GM10248 (cell line): ENCODE measurements around the gene GPR158.

Source experiments
- CTCF ChIA-PET: fragments of 300-600 bp; sonication (Branson Sonifier 250); formaldehyde crosslinking; extraction: SDS; loops from one replicate; lab custom pipeline; 2021; ENCODE audit warnings: antibody characterized with exemption; lab: Yijun Ruan, JAX
- POLR2A ChIA-PET: fragments of 350-650 bp; sonication (Branson Sonifier 250); formaldehyde crosslinking; extraction: SDS; loops from one replicate; lab custom pipeline; 2020; ENCODE audit warnings: antibody characterized with exemption; lab: Yijun Ruan, JAX
- DNase-seq: peaks from one replicate; pipeline ENCODE4 v3.0.0; 2012; ENCODE audit errors: extremely low spot score
- TF ChIP-seq, protein P1 (sequence below): IDR thresholded peaks from 2 replicates; pipeline ENCODE4 v1.5.1; 2012; ENCODE audit warnings: mild to moderate bottlenecking, low read depth; ENCODE audit errors: extremely low read depth, missing control alignments, control extremely low read depth

The GPR158 gene

DNA sequence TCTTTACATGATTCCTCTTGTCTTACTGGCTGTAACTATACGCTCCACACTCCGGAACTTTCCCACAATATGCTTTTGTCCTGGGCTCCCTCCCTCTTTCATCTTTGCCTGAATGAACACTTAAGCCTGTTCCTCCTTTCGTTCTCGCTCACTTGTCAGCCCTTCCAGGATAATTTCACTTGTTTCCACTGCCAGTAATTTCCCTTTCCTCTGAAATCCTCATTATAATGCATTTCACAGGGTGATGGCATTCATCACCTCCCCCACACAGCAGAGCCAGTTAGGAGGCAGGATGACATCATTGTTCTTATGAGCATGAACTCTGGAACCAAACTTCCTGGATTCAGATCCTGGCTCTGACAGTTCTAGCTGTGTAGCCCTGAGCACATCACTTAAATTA is 372.6 kb downstream of the GPR158 start:
- TF ChIP-seq, protein P1, sequence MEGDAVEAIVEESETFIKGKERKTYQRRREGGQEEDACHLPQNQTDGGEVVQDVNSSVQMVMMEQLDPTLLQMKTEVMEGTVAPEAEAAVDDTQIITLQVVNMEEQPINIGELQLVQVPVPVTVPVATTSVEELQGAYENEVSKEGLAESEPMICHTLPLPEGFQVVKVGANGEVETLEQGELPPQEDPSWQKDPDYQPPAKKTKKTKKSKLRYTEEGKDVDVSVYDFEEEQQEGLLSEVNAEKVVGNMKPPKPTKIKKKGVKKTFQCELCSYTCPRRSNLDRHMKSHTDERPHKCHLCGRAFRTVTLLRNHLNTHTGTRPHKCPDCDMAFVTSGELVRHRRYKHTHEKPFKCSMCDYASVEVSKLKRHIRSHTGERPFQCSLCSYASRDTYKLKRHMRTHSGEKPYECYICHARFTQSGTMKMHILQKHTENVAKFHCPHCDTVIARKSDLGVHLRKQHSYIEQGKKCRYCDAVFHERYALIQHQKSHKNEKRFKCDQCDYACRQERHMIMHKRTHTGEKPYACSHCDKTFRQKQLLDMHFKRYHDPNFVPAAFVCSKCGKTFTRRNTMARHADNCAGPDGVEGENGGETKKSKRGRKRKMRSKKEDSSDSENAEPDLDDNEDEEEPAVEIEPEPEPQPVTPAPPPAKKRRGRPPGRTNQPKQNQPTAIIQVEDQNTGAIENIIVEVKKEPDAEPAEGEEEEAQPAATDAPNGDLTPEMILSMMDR: no peak
- POLR2A ChIA-PET: no interaction called here
- CTCF ChIA-PET: interaction anchor here (0.9 kb wide), 1 partner anchor 12 kb away, joined by 4 read pairs; no protein-coding TSS in a partner anchor
- DNase-seq: no peak

DNA sequence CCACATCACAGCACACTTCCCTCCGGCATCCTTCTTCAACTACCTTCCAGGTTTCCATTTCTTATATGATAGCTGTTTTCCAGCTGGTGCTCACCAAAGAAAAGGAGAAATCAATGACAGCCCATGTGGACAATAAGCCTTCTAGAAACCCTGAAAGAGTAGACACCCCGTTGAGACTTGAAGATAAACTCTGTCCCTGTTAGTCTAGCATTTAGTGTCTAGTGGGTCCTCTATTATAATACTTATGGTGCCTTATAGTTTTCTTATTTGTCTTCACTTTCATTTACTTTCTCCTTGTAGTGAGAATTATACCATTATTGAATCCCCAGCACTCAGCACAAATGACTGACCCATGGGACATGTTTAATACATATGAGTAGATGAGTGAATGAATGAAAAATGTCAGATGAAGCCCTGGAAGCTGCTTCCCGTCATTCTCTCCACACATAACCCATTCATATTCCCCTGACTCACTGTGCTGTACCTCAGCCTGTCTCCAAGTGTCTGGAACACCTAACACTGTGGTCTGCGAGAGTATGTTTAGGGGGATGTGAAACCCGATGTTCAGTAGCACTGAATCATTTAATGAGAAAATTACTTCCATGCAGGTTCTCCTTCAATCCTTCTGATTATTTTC is 377.6 kb downstream of the GPR158 start:
- DNase-seq: no peak
- ChIA-PET POLR2A (no interaction called here), CTCF (interaction anchor here (0.6 kb wide), 1 partner anchor 46 kb away, joined by 3 read pairs; no protein-coding TSS in a partner anchor)
- TF ChIP-seq, protein P1: no peak

DNA sequence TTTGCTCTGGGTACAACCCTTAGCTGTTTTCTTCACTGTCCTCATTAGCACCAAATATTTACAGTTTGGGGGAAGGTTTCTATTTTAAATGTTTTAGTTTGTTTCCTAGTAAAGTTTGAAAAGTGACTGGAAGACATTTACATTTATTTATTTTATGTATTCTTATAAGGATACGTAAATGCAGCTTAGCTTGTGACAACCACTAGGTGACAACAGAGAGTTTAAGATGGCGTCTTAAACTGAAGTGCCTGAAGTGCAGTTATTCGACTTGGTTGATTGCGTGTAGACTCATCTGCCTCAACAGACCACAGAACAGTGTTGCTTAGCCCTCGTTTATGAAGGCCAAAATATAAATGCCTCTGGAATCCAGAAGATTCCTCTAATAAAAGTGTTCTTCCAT is 381.1 kb downstream of the GPR158 start:
- CTCF ChIA-PET: no interaction called here

DNA sequence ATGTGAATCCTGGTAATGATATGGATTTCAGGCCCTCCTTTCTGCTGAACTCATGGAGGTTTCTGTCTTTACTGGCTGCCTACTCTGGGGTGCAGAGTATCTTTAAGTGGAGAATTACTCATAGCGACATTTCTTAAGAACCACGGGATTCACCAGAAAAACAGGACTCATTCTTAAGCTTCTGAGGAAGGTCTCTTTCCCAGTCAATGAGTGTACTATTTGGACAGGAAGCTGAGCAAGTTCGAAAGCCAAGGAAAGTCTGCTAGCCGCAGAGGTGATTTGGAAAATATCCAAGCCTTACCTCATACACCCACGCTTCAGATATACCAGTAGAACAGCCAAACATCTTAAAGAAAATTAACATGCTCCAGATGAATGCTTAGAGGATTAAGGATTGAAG is 381.7 kb downstream of the GPR158 start:
- POLR2A ChIA-PET: no interaction called here
- DNase-seq: no peak
- CTCF ChIA-PET: interaction anchor here (1.6 kb wide), 1 partner anchor 8 kb away, joined by 6 read pairs; no protein-coding TSS in a partner anchor
- TF ChIP-seq, protein P1: no peak

More for the DNA sequence above, 381.1 kb downstream of the GPR158 start:
- TF ChIP-seq, protein P1: no peak
- POLR2A ChIA-PET: no interaction called here
- DNase-seq: no peak

DNA sequence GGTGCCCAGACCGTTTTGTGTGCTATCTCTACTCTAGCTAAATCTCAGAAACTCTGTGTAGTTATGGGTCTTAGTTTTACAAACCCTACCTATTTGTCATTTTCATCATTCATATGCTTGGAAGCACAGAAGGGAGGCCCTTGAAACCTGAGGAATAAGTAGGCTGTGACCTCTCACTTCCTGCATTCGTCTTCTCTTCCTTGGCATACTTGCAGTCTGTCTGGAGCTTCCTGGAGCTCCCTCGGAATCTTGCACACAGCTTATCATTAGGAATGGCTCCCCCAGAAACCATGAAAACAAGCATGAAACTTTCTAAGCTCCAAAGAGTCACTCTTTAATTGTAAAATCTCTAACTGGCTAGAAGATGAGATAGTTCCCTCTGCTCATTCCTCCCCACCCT is 382.3 kb downstream of the GPR158 start:
- ChIA-PET POLR2A (no interaction called here), CTCF (interaction anchor here (0.8 to 1.7 kb wide), 3 partner anchors 9 to 26 kb away, joined by 3 to 7 read pairs (median 6); no protein-coding TSS in a partner anchor)
- DNase-seq: no peak
- TF ChIP-seq, protein P1: no peak

DNA sequence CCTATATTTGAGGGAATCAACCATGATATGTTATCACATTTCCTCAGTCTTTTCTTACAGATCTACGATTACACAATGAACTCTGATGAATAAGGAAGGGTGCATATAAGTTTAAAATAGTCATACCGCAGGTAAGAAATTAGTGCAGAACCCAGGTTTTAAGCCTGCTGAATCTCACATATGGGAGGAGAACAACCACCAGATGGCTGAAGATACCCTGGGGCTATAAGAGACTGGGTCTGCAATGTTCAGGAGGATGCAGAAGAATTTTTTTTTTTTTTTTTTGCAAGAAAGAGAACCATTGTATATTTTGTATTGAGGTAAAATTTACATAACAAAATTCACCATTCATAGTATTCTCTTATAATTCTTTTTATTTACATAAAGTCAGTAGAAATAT is 387.0 kb downstream of the GPR158 start:
- TF ChIP-seq, protein P1: no peak
- CTCF ChIA-PET: no interaction called here
- DNase-seq: no peak
- POLR2A ChIA-PET: no interaction called here
